Mesothelial cell of epicardium (in vitro differentiated cells): Measurements from ENCODE around the gene RETN. TPM values are rescaled to one million over a fixed set of nuclear protein-coding genes. Genes with fewer than 3 reads are reported as not detected.

Source experiments
- DNase-seq, 2 experiments: peaks; one replicate each; pipeline ENCODE4 v3.0.0; 2021; ENCODE audit warnings: low spot score in 2 of 2; ENCODE audit not compliant: unreplicated experiment in 2 of 2
- H3K27ac Mint-ChIP-seq: 2 replicates; pipeline ENCODE4 v1.8.0; 2021; ENCODE audit warnings: mixed read lengths
- H3K27me3 Mint-ChIP-seq: 2 replicates; pipeline ENCODE4 v1.8.0; 2021; ENCODE audit warnings: low read depth, mixed read lengths
- H3K36me3 Mint-ChIP-seq: 2 replicates; pipeline ENCODE4 v1.8.0; 2021; ENCODE audit warnings: mixed read lengths
- H3K4me1 Mint-ChIP-seq: 2 replicates; pipeline ENCODE4 v1.8.0; 2021; ENCODE audit warnings: mixed read lengths
- H3K4me3 Mint-ChIP-seq: 2 replicates; pipeline ENCODE4 v1.8.0; 2021; ENCODE audit warnings: mild to moderate bottlenecking, moderate library complexity, mixed read lengths
- H3K9me3 Mint-ChIP-seq: 2 replicates; pipeline ENCODE4 v1.8.0; 2021; ENCODE audit warnings: mixed read lengths
- total RNA-seq: library from RNA; stranded (reverse); gene quantifications from 3 replicates; pipeline ENCODE4 v1.2.1, GENCODE V29; 2021
- TF ChIP-seq, protein P1 (sequence below): fragments of 200-600 bp; sonication (generic); IDR thresholded peaks from one replicate; pipeline ENCODE4 v1.5.0; 2021; ENCODE audit warnings: antibody characterized with exemption; ENCODE audit not compliant: unreplicated experiment

Gene RETN
- total RNA-seq, 1 donor from 2014 or later = not detected

DNA sequence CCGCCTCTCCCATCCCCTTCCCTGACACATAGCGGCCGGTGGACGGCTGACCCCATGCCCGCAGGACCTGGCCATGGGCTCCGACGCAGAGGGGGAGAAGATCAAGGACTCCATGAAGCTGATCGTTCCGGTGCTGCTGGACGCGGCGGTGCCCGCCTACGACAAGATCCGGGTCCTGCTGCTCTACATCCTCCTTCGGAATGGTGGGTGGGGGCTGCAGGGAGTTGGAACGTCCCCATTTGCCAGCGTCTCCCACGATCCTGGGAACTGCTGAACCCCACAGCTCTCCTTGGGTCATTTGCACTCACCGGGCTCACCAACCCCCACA lies 24.3 kb upstream of the RETN start:
- Mint-ChIP-seq H3K27me3 (no peaks in the 10 kb centered on the region), H3K27ac (no peak overlapping the region), H3K36me3 (peaks cover 4% of the 10 kb centered on the region), H3K9me3 (no peaks in the 10 kb centered on the region), H3K4me3 (no peak overlapping the region), H3K4me1 (no peaks in the 10 kb centered on the region)
- TF ChIP-seq, protein P1, sequence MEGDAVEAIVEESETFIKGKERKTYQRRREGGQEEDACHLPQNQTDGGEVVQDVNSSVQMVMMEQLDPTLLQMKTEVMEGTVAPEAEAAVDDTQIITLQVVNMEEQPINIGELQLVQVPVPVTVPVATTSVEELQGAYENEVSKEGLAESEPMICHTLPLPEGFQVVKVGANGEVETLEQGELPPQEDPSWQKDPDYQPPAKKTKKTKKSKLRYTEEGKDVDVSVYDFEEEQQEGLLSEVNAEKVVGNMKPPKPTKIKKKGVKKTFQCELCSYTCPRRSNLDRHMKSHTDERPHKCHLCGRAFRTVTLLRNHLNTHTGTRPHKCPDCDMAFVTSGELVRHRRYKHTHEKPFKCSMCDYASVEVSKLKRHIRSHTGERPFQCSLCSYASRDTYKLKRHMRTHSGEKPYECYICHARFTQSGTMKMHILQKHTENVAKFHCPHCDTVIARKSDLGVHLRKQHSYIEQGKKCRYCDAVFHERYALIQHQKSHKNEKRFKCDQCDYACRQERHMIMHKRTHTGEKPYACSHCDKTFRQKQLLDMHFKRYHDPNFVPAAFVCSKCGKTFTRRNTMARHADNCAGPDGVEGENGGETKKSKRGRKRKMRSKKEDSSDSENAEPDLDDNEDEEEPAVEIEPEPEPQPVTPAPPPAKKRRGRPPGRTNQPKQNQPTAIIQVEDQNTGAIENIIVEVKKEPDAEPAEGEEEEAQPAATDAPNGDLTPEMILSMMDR = no peak
- DNase-seq = no peak

DNA sequence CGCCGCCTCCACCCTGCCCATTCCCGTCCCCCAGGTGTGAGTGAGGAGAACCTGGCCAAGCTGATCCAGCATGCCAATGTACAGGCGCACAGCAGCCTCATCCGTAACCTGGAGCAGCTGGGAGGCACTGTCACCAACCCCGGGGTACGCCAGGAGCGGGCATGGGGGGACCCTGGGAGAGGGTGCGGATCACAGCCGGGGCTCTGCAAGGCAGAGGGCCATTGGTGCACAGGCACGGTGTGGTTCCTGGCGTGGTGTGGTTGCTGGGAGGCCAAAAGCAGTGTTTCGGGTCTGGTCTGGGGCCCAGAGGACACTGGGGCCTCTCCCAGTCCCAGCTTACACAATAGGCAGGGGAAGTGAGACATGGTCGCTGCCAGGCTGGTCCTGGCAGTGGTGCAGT lies 23.7 kb upstream of the RETN start:
- TF ChIP-seq, protein P1 = no peak
- DNase-seq = no peak
- peaks cover 4% of the 10 kb centered on the region for H3K36me3 Mint-ChIP-seq
- no peaks in the 10 kb centered on the region for H3K27me3 Mint-ChIP-seq
- H3K4me1 Mint-ChIP-seq = no peaks in the 10 kb centered on the region
- no peaks in the 10 kb centered on the region for H3K9me3 Mint-ChIP-seq
- no peak overlapping the region for H3K4me3 Mint-ChIP-seq
- no peak overlapping the region for H3K27ac Mint-ChIP-seq

DNA sequence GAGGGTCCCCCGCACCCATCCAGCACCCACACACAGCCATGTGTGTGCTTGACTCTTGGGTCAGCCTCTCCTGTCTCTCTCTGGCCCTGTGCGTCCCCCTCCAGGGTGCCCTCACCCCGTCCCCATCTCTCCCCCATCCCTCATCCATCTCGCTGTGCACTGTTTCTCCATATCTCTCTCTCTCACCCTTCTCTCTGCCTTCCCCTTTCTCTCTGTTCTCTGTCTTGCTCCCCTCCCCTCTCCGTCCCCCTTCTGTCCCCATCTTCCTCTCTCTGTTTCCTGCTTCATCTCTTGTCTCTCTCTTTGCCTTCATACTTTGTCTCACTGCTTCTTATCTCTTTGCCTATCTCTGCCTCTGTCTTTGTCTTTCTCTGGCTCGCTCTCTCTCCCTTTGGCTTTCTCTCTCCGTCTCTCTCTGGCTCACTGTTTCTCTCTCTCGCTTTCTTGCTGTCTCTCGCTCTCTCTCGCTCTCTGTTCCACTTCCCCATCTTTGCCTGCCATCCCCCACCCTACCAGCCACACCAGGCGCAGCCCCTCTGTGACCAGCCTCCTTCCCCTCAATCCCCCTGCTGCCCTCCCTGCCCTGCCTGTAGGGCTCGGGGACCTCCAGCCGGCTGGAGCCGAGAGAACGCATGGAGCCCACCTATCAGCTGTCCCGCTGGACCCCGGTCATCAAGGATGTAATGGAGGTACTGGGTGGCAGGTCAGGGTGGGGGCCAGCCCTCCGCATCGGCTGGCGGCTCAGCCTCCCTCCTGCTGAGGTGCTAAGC lies 23.0 kb upstream of the RETN start:
- no peak for DNase-seq
- Mint-ChIP-seq H3K4me3 (no peak overlapping the region), H3K4me1 (no peaks in the 10 kb centered on the region), H3K36me3 (peaks cover 4% of the 10 kb centered on the region), H3K27ac (no peak overlapping the region), H3K9me3 (no peaks in the 10 kb centered on the region), H3K27me3 (peaks cover 2% of the 10 kb centered on the region)
- TF ChIP-seq, protein P1 = no peak

DNA sequence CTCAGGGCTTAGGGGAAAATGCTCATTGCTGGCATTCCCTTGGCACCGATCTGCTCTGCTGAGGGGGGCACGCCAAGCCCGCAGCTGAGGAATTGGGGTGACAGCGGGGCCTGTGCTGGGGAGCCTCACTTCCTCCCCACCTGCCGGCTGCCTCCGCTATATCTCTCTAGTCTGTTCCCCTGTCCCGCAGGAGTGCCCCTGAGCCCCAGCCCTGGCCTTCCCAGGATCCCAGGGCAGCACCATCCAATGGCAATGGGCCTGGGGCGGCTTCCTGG lies 22.5 kb upstream of the RETN start:
- Mint-ChIP-seq H3K27ac (no peak overlapping the region), H3K4me1 (no peaks in the 10 kb centered on the region), H3K9me3 (no peaks in the 10 kb centered on the region), H3K4me3 (no peak overlapping the region), H3K36me3 (peaks cover 4% of the 10 kb centered on the region), H3K27me3 (peaks cover 5% of the 10 kb centered on the region)
- no peak for DNase-seq
- TF ChIP-seq, protein P1 = no peak

DNA sequence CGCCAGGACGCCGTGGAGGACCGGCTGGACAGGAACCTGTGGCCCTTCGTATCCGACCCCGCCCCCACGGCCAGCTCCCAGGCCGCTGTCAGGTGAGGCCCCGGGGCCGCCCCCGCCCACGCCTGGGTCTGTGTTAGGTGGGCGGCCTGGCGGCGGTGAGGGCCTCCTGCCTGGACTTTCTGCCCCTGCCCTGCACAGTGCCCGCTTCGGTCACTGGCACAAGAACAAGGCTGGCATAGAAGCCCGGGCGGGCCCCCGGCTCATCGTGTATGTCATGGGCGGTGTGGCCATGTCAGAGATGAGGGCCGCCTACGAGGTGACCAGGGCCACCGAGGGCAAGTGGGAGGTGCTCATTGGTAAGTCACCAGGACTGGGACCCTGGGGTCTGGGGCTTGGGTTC lies 21.7 kb upstream of the RETN start:
- no peak overlapping the region for H3K27ac Mint-ChIP-seq
- H3K36me3 Mint-ChIP-seq = peaks cover 4% of the 10 kb centered on the region

More for the DNA sequence above, 21.7 kb upstream of the RETN start:
- TF ChIP-seq, protein P1 = no peak
- no peak for DNase-seq
- H3K9me3 Mint-ChIP-seq = no peaks in the 10 kb centered on the region
- H3K4me1 Mint-ChIP-seq = peaks cover 2% of the 10 kb centered on the region
- peaks cover 9% of the 10 kb centered on the region for H3K27me3 Mint-ChIP-seq
- no peak overlapping the region for H3K4me3 Mint-ChIP-seq
